Muscle layer of duodenum (tissue), 2 donors: Measurements from ENCODE around the gene ACTL9.

Source experiments
- H3K27ac ChIP-seq: one replicate; pipeline ENCODE4 v1.7.0; 2013; ENCODE audit warnings: mild to moderate bottlenecking, low read length
- H3K27me3 ChIP-seq: one replicate; pipeline ENCODE4 v1.7.0; 2013; ENCODE audit warnings: low read depth, mild to moderate bottlenecking, control low read depth, low read length
- H3K36me3 ChIP-seq, 2 donors: one replicate each; pipeline ENCODE4 v1.7.0; 2013; ENCODE audit warnings: low read length in 2 of 2, control low read depth in 1 of 2, mild to moderate bottlenecking in 1 of 2; ENCODE audit not compliant: insufficient read depth in 2 of 2, control insufficient read depth in 1 of 2
- H3K4me1 ChIP-seq, 2 donors: one replicate each; pipeline ENCODE4 v1.7.0; 2013; ENCODE audit warnings: low read length in 2 of 2, mild to moderate bottlenecking in 2 of 2, control low read depth in 1 of 2, moderate library complexity in 1 of 2; ENCODE audit not compliant: insufficient read depth in 2 of 2, control insufficient read depth in 1 of 2
- H3K4me3 ChIP-seq, 2 donors: one replicate each; pipeline ENCODE4 v1.7.0; 2013; ENCODE audit warnings: low read length in 2 of 2, low read depth in 1 of 2, mild to moderate bottlenecking in 1 of 2
- H3K9me3 ChIP-seq, 2 donors: one replicate each; pipeline ENCODE4 v1.7.0; 2013; ENCODE audit warnings: low read length in 2 of 2, control low read depth in 1 of 2, mild to moderate bottlenecking in 1 of 2; ENCODE audit not compliant: control insufficient read depth in 1 of 2
- donor health status: healthy.

The ACTL9 gene

GRCh38 chr19:8682931-8683330, 15.7 kb downstream of the ACTL9 start:
- peaks cover 4 to 12% of the 10 kb centered on the region in 2 donors for H3K9me3 ChIP-seq
- H3K36me3 ChIP-seq, result no peaks in the 10 kb centered on the region
- no peaks in the 10 kb centered on the region for H3K4me1 ChIP-seq
- no peak overlapping the region for H3K4me3 ChIP-seq
- H3K27me3 ChIP-seq, result no peaks in the 10 kb centered on the region
- no peak overlapping the region for H3K27ac ChIP-seq

DNA sequence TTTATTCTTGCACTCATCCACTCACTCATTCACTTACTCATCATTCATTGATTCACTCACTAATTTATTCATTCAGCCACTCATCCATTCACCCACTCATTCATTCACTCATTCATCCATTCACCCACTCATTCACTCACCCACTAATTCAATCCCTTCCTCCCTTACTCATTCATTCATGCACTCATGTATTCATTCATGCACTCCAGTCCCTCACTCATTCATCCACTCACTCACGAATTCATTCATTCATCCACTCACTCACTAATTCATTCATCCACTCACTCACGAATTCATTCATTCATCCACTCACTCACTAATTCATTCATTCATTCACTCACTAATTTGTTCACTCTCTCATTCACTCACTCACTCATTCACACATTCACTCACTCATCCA, 16.1 kb downstream of the ACTL9 start:
- H3K9me3 ChIP-seq, result peaks cover 4 to 15% of the 10 kb centered on the region in 2 donors
- H3K4me3 ChIP-seq, result no peak overlapping the region
- no peak overlapping the region for H3K27ac ChIP-seq
- no peaks in the 10 kb centered on the region for H3K36me3 ChIP-seq
- H3K4me1 ChIP-seq, result no peaks in the 10 kb centered on the region
- no peaks in the 10 kb centered on the region for H3K27me3 ChIP-seq

GRCh38 chr19:8681345-8682029, 17.1 kb downstream of the ACTL9 start:
- Histone ChIP-seq H3K36me3 (no peaks in the 10 kb centered on the region), H3K4me1 (no peaks in the 10 kb centered on the region), H3K27me3 (no peaks in the 10 kb centered on the region)

GRCh38 chr19:8680676-8681344, 17.8 kb downstream of the ACTL9 start:
- no peak overlapping the region for H3K4me3 ChIP-seq
- H3K36me3 ChIP-seq, result no peaks in the 10 kb centered on the region
- H3K27me3 ChIP-seq, result no peaks in the 10 kb centered on the region
- H3K4me1 ChIP-seq, result no peaks in the 10 kb centered on the region
- no peak overlapping the region for H3K27ac ChIP-seq
- H3K9me3 ChIP-seq, result peaks cover 4 to 18% of the 10 kb centered on the region in 2 donors

More at GRCh38 chr19:8681345-8682029, 17.1 kb downstream of the ACTL9 start:
- Histone ChIP-seq H3K4me3 (no peak overlapping the region), H3K27ac (no peak overlapping the region), H3K9me3 (peaks cover 4 to 18% of the 10 kb centered on the region in 2 donors)

DNA sequence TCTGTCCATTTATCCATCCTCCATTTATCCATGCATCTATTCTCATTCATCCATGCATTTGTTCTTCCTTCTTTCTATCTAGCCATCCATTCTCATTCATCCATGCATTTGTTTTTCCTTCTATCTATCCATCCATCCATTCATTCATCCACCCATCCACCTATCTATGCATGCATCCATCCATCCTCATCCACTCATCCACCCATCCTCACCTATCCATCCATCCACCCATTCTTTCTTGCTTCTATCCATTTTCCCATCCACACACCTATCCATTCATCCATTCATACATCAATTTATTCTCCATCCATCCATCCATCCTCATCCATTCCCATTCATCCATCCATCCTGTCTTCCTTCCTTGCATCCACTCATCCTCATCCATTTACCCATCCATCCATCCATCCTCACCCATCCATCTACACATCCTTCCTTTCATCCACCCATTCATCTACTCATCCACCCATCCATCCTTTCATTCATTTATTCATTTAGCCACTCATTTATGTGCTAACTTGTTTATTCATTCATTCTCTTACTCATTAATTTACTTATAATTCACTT, 20.3 kb downstream of the ACTL9 start:
- Histone ChIP-seq H3K9me3 (peaks cover 4 to 18% of the 10 kb centered on the region in 2 donors), H3K27ac (no peak overlapping the region), H3K36me3 (no peaks in the 10 kb centered on the region), H3K4me3 (no peak overlapping the region), H3K4me1 (no peaks in the 10 kb centered on the region), H3K27me3 (no peaks in the 10 kb centered on the region)

DNA sequence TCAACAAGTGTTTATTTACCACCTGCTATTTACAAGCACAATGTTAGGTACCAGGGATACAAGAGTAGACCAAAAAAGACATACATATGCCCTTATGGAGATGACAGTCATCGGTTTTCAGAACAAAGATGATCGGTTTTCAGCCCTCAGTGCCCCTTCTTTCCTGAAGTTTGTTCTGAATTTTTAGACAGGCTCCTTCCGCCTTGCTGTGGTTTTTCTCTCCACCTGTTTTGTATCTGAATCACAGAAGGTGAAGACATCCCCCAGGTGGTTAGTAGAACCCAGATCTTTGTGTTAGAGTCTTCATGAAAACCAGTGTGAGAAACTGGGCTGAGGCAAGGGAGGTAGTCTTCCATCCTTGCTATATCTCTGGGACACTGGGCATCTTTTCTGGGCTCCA, 23.5 kb downstream of the ACTL9 start:
- Histone ChIP-seq H3K4me3 (no peak overlapping the region), H3K27ac (no peak overlapping the region), H3K9me3 (peaks cover 0 to 6% of the 10 kb centered on the region in 2 donors), H3K27me3 (no peaks in the 10 kb centered on the region), H3K4me1 (no peaks in the 10 kb centered on the region), H3K36me3 (no peaks in the 10 kb centered on the region)

DNA sequence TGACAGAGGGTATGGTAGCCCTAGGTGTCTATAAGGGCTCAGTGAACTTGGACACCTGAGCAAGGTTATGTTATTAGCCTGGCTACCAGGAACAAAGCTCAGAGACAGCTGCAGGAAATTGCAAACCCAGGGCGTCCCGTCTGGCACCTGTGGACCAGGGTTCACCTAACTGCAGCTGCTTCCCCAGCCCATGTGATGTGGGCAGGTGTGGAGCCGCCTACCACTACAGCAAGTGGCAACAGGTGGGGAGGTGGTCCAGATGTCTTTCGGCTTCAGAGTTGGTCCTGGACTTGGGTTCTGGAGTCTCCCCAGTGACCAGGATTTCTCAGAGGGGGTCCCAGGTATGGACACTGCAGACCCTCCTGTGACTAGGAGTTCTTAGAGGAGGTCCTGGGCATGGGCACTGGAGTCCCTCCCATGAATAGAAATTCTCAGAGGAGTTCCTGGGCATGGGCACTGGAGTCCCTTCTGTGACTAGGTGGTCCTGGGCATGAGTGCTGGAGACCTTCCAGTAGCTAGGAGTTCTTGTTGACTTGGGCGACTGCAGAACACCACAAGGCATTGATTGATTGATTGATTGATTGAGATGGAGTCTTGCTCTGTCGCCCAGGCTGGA, 25.2 kb downstream of the ACTL9 start:
- H3K36me3 ChIP-seq, result no peaks in the 10 kb centered on the region
- no peaks in the 10 kb centered on the region for H3K4me1 ChIP-seq
- no peaks in the 10 kb centered on the region for H3K27me3 ChIP-seq
- peaks cover 0 to 6% of the 10 kb centered on the region in 2 donors for H3K9me3 ChIP-seq
- no peak overlapping the region for H3K4me3 ChIP-seq
- no peak overlapping the region for H3K27ac ChIP-seq

GRCh38 chr19:8666814-8667405, 31.7 kb downstream of the ACTL9 start:
- H3K27ac ChIP-seq, result no peak overlapping the region
- H3K4me1 ChIP-seq, result no peaks in the 10 kb centered on the region
- no peak overlapping the region for H3K4me3 ChIP-seq
- no peaks in the 10 kb centered on the region for H3K36me3 ChIP-seq
- no peaks in the 10 kb centered on the region for H3K27me3 ChIP-seq
- H3K9me3 ChIP-seq, result no peaks in the 10 kb centered on the region

- Histone ChIP-seq H3K9me3 (no peaks in the 10 kb centered on the region), H3K4me1 (no peaks in the 10 kb centered on the region), H3K27me3 (no peaks in the 10 kb centered on the region), H3K36me3 (no peaks in the 10 kb centered on the region), H3K4me3 (no peak overlapping the region), H3K27ac (no peak overlapping the region)
Measured at GRCh38 chr19:8665468-8666213, 33.0 kb downstream of the ACTL9 start.

GRCh38 chr19:8664671-8665057, 33.9 kb downstream of the ACTL9 start:
- no peaks in the 10 kb centered on the region for H3K36me3 ChIP-seq
- no peaks in the 10 kb centered on the region for H3K27me3 ChIP-seq
- no peaks in the 10 kb centered on the region for H3K4me1 ChIP-seq
- no peak overlapping the region for H3K4me3 ChIP-seq
- no peak overlapping the region for H3K27ac ChIP-seq
- no peaks in the 10 kb centered on the region for H3K9me3 ChIP-seq
